GM12872 (cell line): Measurements from ENCODE around the gene MUC4.

Source experiments
- TF ChIP-seq, protein P1 (sequence below): IDR thresholded peaks from 3 replicates; pipeline ENCODE4 v1.5.1; 2011; ENCODE audit warnings: low read depth, mild to moderate bottlenecking, low read length, moderate library complexity; ENCODE audit not compliant: insufficient read depth

Gene MUC4

DNA sequence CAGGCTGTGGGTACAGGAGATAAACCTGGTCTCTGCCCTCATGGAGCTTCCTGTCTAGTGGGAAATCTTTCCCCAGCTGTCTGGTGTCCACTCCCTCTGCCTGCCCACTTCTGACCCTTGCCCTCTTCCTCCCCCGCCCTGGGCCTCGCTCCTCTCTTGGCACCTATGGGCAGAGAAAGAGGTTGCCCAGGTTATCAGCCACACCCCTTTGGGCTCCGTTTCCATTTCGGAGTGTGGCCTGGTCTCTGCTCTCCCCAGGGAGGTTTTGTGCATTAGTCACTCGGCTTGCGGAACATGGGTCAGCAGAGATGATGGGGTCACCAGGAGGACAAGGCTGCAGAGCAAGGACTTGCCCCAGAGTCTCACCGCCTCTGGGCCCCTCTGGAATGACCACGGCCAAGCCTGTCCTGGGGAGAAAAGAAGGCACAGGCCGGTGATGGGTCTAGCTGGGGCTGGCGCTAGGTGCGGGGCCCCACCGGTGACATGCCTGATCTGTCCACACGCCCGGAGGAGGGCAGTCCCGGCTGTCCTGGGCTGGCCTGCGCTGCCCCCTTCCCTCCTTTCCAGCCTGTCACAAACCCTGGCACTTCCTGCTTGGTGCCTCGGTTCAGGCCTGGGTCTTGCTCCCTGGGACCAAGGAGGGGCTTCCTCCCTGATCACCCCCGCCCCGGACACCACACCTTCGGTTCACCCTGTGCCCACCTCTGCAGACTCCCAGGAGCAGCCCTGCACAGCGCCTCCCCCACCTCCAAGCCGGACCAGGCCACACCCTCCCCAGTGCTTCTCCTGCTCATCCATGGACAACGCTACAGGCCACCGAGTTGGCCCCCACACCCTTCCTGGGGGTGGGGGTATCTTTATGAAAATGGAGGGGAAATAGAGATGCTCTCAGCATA lies 35.6 kb upstream of the MUC4 start:
- TF ChIP-seq, protein P1, sequence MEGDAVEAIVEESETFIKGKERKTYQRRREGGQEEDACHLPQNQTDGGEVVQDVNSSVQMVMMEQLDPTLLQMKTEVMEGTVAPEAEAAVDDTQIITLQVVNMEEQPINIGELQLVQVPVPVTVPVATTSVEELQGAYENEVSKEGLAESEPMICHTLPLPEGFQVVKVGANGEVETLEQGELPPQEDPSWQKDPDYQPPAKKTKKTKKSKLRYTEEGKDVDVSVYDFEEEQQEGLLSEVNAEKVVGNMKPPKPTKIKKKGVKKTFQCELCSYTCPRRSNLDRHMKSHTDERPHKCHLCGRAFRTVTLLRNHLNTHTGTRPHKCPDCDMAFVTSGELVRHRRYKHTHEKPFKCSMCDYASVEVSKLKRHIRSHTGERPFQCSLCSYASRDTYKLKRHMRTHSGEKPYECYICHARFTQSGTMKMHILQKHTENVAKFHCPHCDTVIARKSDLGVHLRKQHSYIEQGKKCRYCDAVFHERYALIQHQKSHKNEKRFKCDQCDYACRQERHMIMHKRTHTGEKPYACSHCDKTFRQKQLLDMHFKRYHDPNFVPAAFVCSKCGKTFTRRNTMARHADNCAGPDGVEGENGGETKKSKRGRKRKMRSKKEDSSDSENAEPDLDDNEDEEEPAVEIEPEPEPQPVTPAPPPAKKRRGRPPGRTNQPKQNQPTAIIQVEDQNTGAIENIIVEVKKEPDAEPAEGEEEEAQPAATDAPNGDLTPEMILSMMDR = no peak

DNA sequence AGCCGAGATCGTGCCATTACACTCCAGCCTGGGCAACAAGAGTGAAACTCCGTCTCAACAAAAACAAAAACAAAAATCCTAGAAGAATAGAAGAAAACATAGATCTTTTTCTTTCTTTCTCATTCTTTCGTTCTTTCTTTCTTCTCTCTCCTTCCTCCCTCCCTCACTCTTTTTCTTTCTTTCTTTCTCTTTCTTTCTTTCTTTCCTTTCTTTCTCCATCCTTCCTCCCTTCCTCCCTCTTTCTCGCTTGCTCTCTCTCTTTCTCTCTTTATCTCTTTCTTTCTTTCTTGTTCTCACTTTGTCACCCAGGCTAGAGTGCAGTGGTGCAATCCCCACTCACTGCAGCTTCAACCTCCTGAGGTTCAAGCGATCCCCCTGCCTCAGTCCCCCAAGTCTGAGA lies 33.8 kb upstream of the MUC4 start:
- TF ChIP-seq, protein P1 = no peak

DNA sequence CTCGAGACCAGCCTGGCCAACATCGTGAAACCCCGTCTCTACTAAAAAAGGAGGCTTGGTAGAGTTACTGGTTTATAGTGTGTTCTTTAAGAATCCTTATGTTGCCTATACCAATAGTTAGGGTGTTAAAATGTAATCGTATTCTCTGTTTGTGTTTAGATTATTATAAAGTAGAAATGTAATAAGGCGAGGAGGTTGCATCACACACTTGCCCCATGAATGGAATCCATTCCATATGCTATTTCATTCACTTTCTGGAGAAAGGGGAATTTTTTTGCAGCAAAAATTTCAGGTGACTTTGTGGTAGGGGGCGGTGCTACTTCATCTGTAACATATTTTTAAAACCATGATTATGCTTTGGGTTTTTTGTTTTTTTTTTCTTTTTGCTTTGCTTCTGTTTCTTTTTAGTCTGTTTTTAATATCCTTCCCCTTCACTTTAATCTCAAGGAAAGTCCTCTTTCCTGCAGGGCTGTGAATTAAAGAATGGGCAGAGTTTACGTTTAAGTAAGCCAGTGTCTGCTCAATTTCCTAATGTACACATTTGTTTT lies 33.0 kb upstream of the MUC4 start:
- TF ChIP-seq, protein P1 = no peak

DNA sequence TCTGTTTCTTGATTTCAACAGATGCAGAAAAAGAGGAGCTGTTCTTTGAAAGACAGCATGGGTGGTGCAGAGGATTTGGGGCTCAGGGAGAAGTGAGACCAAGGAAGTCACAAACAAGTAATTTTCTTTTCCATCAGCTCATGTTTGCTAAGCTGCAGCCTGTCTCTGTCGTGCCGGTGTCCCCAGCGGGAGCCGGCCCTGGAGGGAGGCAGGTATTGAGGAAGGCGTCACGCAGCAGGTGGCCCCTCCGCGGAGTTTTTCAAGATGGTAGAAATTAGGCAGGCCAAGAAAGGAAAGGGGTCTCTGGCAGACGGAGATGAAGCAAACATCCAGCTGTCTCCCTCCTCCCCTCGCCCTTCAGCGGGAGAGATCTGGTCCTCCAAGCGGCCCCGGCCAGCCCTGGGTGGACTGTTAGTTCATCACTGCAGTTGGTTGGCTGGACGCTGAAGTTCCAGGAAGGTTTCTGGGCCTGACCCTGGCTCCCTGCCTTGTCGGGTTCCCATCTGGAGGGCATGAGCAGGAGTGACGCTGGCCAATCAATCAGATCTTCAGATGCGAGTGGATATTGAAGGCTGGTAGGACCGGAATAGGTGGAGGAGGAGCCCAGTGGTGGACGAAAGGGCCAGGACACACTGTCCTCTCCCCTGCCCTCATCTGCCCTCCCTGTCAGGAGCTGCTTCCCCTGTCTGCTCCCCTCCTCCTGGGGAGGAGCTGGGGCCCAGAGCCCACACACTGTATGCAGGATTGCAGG lies 27.7 kb upstream of the MUC4 start:
- TF ChIP-seq, protein P1 = no peak

DNA sequence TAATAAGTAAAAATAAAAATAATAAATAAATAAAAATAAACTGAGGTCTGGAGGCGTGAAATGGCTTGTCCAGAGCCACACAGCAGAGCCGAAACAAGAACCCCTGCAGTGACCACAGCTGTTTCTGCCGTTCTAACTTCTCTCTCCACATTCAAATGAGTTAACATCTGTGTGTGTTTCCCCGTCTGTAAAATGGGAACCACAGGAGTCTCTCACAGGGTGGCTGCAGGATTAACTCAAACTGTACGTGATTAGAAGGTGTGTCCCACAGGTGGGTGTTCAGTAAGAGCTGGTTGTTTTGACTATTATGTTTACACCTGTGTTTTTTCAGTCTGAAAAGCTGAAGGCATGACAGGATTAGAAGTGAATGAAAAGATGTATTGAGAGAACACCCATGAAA lies 27.0 kb upstream of the MUC4 start:
- TF ChIP-seq, protein P1 = no peak

DNA sequence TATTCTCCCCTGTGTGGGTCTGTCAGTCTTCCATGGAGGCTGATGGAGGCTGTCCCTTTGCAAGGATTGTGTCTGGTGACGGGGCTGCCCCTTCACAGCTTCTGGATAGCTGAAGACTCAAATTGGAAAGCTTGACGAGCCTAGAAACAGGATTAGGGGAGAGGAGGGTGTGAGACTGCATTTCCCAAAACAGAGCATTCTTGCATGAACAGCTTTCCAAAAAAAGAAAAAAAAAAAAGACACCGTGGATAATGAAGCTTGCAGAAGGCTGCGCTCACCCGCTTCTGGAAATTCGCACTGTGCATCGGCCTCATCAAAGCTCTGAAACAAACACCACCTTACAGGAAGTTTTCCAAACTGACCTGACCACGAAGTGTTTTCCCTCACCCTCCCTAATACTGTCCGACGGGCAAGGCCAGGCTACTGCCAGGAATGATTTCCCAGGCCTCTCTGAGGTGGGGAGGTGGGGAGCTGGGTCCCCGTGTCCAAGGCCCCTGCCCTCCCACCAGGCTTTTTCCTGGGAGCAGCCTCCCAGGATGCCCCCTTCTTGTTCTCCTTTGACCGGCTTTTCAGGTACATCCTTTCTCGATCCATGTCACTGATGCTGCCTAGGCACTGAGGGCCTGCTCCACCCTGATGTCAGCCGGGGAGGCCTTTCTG lies 24.9 kb upstream of the MUC4 start:
- TF ChIP-seq, protein P1 = no peak

DNA sequence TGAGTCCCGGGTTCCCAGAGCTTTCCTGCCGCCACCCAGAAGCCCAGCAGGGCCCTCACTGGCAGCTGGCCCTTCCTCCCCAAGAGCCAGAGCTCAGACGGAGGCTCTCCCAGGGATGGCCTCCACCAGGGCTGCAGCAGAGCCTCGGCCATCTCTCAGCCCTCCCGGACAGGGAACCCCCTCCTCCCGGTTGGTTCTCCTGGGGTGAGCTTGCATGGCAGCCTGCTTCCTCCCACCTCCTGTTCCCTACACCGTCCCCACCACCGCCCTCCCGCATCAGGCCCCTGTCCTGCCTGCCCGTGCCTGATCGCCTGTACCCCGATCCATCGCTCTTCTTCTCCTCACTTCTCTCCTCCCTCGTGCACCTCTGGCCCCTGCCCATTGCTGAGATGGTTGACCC lies 24.1 kb upstream of the MUC4 start:
- TF ChIP-seq, protein P1 = no peak
